ENCODE data around the gene LHX6.

DNA sequence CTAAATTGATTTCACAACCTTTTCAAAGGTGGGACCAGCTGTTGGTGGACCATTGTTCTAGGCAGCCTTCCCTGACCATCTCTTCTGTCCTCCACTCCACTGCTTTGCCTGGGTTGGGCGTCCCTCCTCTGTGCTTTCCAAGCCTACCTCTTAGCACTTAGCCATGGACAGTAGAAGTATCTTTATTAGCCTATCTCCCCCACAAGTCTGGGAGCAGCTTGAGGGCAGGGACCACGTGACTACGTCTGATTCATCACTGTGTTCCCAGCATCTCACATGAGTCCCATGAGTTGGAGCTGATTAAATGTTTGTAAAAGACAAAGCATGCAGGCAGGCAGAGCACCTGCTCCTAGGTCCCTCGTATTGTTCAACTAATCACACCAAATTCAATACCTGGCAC, 48.1 kb downstream of the LHX6 start:
- TF ChIP-seq, protein P1, sequence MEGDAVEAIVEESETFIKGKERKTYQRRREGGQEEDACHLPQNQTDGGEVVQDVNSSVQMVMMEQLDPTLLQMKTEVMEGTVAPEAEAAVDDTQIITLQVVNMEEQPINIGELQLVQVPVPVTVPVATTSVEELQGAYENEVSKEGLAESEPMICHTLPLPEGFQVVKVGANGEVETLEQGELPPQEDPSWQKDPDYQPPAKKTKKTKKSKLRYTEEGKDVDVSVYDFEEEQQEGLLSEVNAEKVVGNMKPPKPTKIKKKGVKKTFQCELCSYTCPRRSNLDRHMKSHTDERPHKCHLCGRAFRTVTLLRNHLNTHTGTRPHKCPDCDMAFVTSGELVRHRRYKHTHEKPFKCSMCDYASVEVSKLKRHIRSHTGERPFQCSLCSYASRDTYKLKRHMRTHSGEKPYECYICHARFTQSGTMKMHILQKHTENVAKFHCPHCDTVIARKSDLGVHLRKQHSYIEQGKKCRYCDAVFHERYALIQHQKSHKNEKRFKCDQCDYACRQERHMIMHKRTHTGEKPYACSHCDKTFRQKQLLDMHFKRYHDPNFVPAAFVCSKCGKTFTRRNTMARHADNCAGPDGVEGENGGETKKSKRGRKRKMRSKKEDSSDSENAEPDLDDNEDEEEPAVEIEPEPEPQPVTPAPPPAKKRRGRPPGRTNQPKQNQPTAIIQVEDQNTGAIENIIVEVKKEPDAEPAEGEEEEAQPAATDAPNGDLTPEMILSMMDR (IDR thresholded peaks at IDR 0.05; ENCODE audit: poor library complexity, severe bottlenecking), result no peak
- TF ChIP-seq, protein P2, sequence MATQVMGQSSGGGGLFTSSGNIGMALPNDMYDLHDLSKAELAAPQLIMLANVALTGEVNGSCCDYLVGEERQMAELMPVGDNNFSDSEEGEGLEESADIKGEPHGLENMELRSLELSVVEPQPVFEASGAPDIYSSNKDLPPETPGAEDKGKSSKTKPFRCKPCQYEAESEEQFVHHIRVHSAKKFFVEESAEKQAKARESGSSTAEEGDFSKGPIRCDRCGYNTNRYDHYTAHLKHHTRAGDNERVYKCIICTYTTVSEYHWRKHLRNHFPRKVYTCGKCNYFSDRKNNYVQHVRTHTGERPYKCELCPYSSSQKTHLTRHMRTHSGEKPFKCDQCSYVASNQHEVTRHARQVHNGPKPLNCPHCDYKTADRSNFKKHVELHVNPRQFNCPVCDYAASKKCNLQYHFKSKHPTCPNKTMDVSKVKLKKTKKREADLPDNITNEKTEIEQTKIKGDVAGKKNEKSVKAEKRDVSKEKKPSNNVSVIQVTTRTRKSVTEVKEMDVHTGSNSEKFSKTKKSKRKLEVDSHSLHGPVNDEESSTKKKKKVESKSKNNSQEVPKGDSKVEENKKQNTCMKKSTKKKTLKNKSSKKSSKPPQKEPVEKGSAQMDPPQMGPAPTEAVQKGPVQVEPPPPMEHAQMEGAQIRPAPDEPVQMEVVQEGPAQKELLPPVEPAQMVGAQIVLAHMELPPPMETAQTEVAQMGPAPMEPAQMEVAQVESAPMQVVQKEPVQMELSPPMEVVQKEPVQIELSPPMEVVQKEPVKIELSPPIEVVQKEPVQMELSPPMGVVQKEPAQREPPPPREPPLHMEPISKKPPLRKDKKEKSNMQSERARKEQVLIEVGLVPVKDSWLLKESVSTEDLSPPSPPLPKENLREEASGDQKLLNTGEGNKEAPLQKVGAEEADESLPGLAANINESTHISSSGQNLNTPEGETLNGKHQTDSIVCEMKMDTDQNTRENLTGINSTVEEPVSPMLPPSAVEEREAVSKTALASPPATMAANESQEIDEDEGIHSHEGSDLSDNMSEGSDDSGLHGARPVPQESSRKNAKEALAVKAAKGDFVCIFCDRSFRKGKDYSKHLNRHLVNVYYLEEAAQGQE (IDR thresholded peaks at IDR 0.05; ENCODE audit: borderline replicate concordance), result no peak
- TF ChIP-seq EZH2 (IDR thresholded peaks at IDR 0.05; ENCODE audit: borderline replicate concordance, insufficient read depth, low read length, poor library complexity, severe bottlenecking) (no peak), EP300 (conservative IDR thresholded peaks at IDR 0.05; ENCODE audit: poor library complexity, severe bottlenecking) (no peak)
